Liver (tissue), 3 donors: ENCODE data around the gene COL7A1.

ENCODE experiments used
- ATF3 ChIP-seq: IDR thresholded peaks from 2 replicates; pipeline ENCODE4 v1.6.1; 2016; ENCODE audit warnings: antibody characterized with exemption
- CTCF ChIP-seq: fragments of 150-350 bp; IDR thresholded peaks from 2 replicates; pipeline ENCODE4 v1.5.1; 2017; ENCODE audit warnings: improper control_type of control experiment, low read depth, low read length; ENCODE audit not compliant: missing input control
- EGR1 ChIP-seq, 2 donors: IDR thresholded peaks; 2 replicates each; pipeline ENCODE4 v1.6.1; 2016 to 2018; ENCODE audit warnings: antibody characterized with exemption in 2 of 2, low read depth in 2 of 2
- JUND ChIP-seq, 2 donors: IDR thresholded peaks; 2 replicates each; pipeline ENCODE4 v1.6.1; 2016; ENCODE audit warnings: antibody characterized with exemption in 2 of 2
- MAX ChIP-seq: IDR thresholded peaks from 2 replicates; pipeline ENCODE4 v1.6.1; 2016; ENCODE audit warnings: antibody characterized with exemption
- RAD21 ChIP-seq, 2 donors: IDR thresholded peaks; 2 replicates each; pipeline ENCODE4 v1.6.1; 2016; ENCODE audit warnings: antibody characterized with exemption in 2 of 2, mild to moderate bottlenecking in 2 of 2
- REST ChIP-seq: IDR thresholded peaks from 2 replicates; pipeline ENCODE4 v1.6.1; 2016; ENCODE audit warnings: antibody characterized with exemption, mild to moderate bottlenecking
- RXRA ChIP-seq, 2 donors: IDR thresholded peaks; 2 replicates each; pipeline ENCODE4 v1.6.1; 2017 to 2018; ENCODE audit warnings: antibody characterized with exemption in 2 of 2, mild to moderate bottlenecking in 1 of 2
- SP1 ChIP-seq: IDR thresholded peaks from 2 replicates; pipeline ENCODE4 v1.6.1; 2018; ENCODE audit warnings: antibody characterized with exemption, mild to moderate bottlenecking
- TAF1 ChIP-seq: conservative IDR thresholded peaks from 2 replicates; pipeline ENCODE4 v1.6.1; 2016; ENCODE audit warnings: antibody characterized with exemption, mild to moderate bottlenecking
- YY1 ChIP-seq: IDR thresholded peaks from 2 replicates; pipeline ENCODE4 v1.6.1; 2016; ENCODE audit warnings: antibody characterized with exemption, mild to moderate bottlenecking
- ZBTB33 ChIP-seq: IDR thresholded peaks from 2 replicates; pipeline ENCODE4 v1.6.1; 2016; ENCODE audit warnings: antibody characterized with exemption
- donor health status: healthy.
- donor health status: healthy.

- TF ChIP-seq JUND (IDR thresholded peaks at IDR 0.05) (no peak), CTCF (no peak), YY1 (no peak), RAD21 (IDR thresholded peaks at IDR 0.05) (no peak), REST (no peak), TAF1 (no peak), MAX (no peak), EGR1 (IDR thresholded peaks at IDR 0.05; ENCODE audit: low read depth in 2 of 2) (no peak), SP1 (no peak), ATF3 (no peak), ZBTB33 (no peak), RXRA (IDR thresholded peaks at IDR 0.05) (no peak)
These were observed 59.6 kb downstream of the COL7A1 start for GRCh38 chr3:48535578-48535977.
